GM18868 (cell line): ENCODE data around the gene MED27.
"Not testable (repeated sequence)": the region's sequence is repeated elsewhere in the genome, so short reads cannot be mapped to it uniquely, and the experiment has no call there.

Source experiments
- ATAC-seq: cut with Tn5 transposase; IDR thresholded peaks from one replicate; pipeline ENCODE4 v1.9.1; 2021; ENCODE audit warnings: mild to moderate bottlenecking, moderate library complexity; ENCODE audit not compliant: unreplicated experiment

The MED27 gene

GRCh38 chr9:132020820-132021510 is 58.7 kb downstream of the MED27 start:
- ATAC-seq = no peak

DNA sequence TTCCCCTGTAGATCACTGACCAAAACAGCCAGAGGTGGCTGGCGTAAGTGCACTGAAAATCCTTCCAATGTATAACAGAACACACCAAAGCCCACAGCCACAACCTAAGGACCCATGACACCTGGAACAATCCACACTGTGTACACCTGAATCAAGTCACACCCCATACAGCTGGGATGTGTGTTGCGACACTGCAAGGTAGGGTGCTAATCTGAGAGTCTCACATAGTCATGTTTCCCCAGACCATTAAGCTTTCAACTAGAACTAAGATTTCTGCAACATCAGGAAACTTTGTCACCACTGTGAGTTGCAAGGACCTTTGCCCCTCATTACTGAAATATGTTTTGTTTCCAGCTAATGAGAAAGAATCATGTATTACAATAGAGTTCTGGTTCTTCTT is 59.4 kb downstream of the MED27 start:
- ATAC-seq = no peak

DNA sequence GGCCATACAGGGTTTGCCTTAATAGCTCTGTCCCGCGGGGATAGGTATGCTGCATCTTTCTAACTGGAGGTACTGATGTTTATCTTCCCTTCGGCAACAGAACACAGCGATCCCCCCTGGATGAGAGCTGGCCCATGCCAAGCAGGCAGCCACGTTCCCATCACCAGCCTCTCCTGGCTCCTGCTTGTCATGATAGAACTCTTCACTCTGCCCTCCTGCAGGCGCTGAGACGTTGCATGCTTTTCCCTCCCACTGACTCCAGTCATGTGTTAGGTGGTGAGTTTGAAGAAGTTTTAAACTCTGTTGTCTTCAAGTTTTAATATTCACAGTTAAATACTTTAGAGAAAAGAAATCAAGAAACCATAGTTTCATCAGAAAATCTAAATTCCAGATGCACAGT is 60.0 kb downstream of the MED27 start:
- no peak for ATAC-seq

GRCh38 chr9:132018957-132019405 is 60.7 kb downstream of the MED27 start:
- no peak for ATAC-seq

DNA sequence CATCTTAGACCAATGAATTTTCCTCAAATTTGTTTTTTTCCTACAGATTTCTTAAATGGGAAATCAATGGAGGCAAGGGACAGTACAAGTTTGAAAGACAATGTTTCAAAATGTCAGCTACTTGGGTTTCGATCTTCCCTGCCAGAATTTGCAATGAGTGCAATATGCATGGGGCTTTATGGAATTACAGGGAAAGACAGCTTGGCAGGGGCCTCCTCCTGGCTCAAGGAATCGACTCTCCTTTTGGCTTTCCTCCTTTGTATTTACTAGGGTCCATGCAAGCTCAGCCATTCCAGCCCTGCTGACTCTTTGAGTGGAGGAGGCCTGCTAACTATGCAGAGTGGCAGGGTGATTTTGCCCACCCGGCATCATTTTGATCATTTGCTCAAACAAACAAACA is 63.2 kb downstream of the MED27 start:
- ATAC-seq = no peak

DNA sequence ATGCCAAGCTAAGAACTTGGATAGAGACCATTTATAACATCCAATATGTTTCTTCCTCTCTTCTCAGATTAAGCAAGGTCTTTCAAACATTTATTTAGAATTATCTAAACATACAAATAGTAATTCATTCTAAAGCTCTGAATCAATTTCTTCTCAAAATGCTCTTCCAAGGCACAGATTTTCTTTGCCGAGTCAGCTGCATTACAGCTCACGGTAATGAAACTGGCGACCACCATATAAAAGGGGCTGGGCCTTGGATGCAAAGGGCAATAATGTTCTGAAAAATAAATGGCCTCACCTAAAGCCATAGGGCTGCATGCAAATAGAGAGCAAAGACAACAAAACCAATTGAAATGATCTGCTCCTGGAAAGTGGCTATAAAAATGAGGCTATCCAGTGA is 63.8 kb downstream of the MED27 start:
- no peak for ATAC-seq

- ATAC-seq = no peak
Observed at GRCh38 chr9:132014218-132014805, 65.4 kb downstream of the MED27 start.

- ATAC-seq = no peak
Observed at GRCh38 chr9:132012704-132013357, 66.8 kb downstream of the MED27 start.

GRCh38 chr9:132011896-132012295 is 67.8 kb downstream of the MED27 start:
- no peak for ATAC-seq

DNA sequence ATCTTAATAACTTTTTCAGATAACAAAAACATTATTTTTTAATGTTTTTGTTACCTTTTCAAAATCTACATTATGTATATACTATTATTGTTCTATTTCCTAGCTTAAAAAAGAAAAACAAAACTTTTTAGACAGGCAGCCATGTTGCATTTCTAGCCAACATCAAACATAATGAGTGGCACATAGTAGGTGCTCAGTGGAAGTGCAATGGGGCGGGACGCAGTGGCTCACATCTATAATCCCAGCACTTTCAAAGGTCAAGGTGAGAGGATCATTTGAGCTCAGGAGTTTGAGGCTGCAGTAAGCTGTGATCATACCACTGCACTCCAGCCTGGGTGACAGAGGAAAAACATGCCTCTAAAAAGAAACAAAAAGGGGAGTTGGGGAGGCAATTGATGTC is 68.4 kb downstream of the MED27 start:
- ATAC-seq = no peak

DNA sequence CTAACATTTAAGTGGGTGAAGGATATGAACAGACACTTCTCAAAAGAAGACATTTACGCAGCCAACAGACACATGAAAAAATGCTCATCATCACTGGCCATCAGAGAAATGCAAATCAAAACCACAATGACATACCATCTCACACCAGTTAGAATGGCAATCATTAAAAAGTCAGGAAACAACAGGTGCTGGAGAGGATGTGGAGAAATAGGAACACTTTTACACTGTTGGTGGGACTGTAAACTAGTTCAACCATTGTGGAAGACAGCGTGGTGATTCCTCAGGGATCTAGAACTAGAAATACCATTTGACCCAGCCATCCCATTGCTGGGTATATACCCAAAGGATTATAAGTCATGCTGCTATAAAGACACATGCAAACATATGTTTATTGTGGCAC is 69.5 kb downstream of the MED27 start:
- ATAC-seq = not testable (repeated sequence)

DNA sequence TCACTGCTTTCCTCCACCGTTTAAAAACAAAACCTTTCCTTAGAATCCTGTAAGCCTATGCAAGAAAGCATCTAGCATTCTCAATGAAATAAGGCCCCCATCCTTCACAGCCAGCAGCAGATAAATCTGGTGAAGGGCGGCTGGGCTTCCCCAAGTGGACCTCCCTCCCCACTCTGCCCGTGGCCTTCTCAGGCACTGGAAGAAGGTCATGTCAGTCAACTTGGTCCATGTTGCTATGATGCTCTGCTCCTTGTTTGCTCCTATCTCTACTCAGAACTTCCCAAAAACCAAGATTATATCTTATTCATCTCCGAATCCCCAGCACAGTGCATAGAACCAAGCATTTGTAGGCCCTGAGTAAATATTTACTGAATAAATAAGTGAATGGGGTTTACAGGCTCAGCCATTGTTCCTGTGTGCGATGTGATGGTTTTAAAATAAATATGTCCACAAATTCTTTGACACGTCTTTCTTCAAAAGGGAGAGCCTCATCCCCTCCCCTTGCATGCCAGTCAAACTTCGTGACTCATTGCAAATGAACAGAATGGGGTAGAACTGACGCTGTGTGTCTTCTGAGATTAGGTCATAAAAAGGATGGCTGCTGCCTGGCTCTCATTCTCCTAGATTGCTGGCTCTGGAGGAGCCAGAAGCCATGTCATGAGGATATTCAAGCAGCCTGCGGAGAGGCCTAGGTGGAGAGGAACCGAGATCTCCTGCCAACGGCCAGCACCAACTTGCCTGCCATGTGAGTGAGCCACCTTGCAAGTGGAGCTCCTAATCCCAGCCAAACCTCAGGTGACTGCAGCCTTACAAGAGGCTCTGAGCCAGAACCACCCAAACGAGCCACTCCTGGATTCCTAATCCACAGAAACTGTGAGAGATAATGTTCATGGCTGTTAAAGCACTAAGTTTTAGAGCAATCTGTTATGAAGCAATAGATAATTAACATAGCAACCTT is 70.5 kb downstream of the MED27 start:
- no peak for ATAC-seq

DNA sequence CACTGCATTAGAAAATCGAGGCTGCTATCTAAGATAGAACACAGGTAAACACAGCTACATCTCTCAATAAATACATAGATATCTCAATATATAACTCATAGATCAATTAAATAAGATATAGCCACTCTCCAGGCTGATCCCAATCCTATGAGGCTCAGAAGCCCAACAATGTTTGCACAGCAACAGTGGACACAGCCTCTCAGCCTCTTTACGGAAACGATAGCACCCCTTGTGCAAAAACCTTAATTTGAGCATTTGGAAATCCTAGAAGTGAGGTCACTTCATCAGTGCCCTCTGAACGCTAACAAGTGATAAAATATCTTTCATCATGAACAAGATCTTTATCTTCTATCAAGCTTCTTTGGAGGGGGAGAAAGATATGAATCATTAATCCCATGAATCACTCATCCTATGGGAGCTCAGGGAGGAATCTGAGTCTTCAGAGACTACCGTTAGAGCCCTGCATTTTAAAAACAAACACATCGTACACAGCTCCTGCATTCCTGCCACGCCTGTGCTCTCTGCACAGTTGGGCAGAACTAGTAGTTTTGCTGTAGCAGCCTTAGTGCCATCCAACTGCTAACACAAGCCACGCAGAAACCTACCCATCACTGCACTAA is 71.4 kb downstream of the MED27 start:
- ATAC-seq = no peak

DNA sequence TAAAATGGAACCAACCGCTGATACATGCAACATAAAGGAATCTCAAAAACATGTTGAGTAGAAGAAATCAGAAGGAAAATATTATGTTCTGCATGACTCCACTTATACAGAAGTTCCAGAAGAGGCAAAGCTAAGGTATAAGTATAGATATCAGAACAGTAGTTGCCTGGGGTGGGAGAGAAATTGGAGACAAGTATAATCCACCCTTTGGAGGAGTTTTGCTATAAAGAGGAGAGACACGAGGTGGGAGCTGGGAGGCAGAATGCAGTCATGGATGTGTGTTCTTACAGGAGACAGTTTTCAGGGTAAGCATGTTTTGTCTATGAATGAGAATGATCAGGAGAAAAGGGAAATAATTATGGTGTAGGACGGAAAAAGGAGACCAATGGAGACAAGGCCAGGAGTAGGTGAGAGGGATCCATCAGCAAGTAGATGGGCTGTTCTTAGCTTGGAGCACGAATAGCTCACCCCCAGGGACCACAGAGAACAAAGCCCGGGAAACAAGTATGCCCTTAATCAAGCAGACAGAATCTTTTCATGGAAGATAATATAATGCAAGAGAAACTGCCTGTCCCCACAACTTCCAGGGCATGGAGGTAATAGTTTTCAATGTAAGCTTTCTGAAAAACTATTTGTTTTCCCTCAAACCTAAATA is 72.2 kb downstream of the MED27 start:
- no peak for ATAC-seq

DNA sequence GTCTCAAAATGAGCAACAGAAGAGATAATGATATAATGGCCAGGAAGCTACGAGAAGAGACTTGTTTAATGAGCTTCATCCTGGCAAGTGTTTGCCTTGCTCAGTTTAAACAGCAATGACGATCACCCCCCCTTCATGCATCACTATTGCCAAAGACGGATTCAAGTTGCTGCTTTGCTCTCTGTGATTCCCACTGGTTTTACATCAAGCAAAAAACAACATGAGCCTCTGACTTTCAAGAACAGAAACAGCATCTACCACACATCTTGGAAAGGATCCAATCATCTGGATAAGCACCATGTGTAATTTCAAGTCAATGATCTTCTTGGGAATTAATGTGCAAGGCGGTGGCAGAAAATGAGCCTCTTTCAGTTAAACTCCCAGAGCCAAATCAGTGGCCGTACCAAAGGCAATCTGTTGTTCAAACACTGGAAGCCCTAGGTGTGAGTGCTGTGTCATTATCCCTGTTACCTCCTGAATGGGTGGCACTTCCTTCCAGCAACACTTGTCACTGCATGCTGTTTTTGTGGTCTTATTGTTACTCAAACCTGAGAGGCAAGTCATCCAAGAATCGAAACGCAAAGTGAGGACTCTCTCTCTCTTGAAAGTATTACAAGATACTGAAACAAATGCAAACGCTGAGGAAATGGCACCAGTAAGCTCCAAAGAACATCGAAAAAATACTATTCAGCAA is 72.8 kb downstream of the MED27 start:
- peak; percentile 71 for ATAC-seq

DNA sequence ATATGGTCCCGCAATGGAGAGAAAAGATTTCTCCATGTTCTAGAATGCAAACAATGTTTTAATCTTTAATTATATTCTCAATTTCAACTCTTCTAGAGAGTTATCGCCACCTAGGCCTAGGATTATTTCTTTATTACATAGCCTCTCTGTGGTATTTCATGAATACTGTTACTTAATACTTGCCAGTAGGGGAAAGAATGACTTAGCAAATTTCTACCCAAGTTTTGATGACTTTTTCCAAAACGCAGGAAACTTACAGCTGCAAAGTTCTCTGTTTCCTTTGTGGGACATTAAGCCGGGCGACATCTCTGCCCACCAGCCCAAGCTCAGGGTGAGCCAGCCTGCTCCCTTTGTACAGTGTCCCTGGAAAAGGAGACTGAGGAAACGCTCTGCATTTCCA is 73.8 kb downstream of the MED27 start:
- no peak for ATAC-seq

GRCh38 chr9:132004323-132004722 is 75.3 kb downstream of the MED27 start:
- ATAC-seq = no peak

DNA sequence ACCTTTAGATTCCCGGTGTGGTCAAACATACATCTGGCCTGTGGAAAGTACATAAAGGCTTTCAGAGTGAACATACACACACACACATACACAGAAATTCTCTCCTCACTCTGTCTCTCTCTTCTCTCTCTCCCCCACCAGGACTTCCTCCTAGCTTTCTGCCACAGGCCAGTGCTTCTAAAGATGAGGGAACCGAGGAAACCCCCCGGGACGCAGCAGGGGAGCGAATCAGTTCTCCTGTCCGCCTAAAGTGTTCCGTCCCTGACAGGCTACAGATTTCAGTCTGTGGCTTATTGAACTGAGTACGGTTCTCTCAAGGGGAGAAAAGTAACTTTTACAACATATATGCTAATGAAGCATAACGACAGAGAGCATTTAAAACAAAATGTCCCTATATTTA is 75.8 kb downstream of the MED27 start:
- ATAC-seq = no peak

GRCh38 chr9:132003319-132003704 is 76.4 kb downstream of the MED27 start:
- no peak for ATAC-seq
